GM10266 (cell line): ENCODE measurements around the gene SLC8A1.

ENCODE experiments used
- DNase-seq: peaks from one replicate; pipeline ENCODE4 v3.0.0; 2012; ENCODE audit errors: extremely low spot score
- TF ChIP-seq, protein P1 (sequence below): IDR thresholded peaks from 2 replicates; pipeline ENCODE4 v1.5.1; 2012; ENCODE audit warnings: mild to moderate bottlenecking, low read depth; ENCODE audit not compliant: control insufficient read depth, insufficient read depth; ENCODE audit errors: missing control alignments

Gene SLC8A1

DNA sequence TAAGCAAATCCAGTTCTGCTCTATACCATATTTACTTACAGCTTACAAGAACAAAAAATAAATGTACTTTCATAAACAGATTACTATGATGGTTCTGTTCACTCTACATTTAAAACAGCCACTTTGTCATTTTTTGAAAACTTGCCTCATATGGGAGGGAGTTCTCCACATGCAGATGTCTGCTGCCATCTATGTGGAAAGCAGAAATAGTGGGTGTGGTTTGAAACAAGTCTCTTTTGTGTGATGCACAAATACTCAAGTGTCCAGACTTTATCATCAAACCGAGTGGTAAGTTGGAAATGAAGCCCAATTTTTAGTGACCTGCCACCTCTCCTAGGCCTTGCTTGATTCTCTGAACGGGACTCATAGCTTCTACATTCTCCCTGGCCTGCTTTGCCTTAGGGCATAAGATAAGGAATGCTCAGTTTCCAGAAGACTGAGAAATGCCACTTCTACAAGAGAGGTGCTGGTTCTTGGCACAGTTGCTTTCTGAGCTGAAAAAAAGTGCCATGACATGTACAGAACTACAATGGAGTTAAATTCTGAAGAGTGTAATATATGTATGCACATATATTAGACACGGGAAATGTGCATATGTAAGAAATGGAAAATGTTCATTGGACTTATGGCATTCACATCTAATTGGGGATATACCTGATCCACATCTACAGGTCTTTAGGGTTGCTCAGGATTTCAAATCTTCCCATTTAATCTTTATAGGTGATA is 221.0 kb downstream of the SLC8A1 start:
- DNase-seq: no peak
- TF ChIP-seq, protein P1, sequence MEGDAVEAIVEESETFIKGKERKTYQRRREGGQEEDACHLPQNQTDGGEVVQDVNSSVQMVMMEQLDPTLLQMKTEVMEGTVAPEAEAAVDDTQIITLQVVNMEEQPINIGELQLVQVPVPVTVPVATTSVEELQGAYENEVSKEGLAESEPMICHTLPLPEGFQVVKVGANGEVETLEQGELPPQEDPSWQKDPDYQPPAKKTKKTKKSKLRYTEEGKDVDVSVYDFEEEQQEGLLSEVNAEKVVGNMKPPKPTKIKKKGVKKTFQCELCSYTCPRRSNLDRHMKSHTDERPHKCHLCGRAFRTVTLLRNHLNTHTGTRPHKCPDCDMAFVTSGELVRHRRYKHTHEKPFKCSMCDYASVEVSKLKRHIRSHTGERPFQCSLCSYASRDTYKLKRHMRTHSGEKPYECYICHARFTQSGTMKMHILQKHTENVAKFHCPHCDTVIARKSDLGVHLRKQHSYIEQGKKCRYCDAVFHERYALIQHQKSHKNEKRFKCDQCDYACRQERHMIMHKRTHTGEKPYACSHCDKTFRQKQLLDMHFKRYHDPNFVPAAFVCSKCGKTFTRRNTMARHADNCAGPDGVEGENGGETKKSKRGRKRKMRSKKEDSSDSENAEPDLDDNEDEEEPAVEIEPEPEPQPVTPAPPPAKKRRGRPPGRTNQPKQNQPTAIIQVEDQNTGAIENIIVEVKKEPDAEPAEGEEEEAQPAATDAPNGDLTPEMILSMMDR: no peak

DNA sequence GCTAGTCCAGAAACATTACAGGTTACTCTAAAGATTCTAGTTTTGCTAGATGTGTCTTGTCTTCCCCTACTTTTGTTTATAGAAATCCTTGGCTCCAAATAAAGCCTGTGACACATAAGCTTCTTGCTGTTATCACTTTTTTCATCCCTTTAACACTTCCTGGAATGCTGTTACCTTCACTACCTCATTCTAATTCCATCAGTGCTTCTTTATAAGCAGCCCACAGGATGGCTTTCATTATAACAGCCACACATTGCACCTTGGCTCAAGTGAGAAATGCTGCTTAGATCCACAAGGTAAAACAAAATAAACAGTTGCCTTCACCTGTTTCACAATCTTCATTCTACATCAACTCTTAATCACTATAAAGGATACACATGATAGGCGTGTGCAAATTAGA is 221.7 kb downstream of the SLC8A1 start:
- TF ChIP-seq, protein P1: no peak
- DNase-seq: no peak

GRCh38 chr2:40228310-40228709 is 223.6 kb downstream of the SLC8A1 start:
- no peak for DNase-seq
- TF ChIP-seq, protein P1: no peak

- DNase-seq: no peak
- TF ChIP-seq, protein P1: no peak
Observed at GRCh38 chr2:40227210-40227609, 224.7 kb downstream of the SLC8A1 start.

- TF ChIP-seq, protein P1: no peak
- no peak for DNase-seq
Observed at GRCh38 chr2:40226637-40227036, 225.3 kb downstream of the SLC8A1 start.

- TF ChIP-seq, protein P1: no peak
- DNase-seq: no peak
Observed at GRCh38 chr2:40225670-40226210, 226.2 kb downstream of the SLC8A1 start.

DNA sequence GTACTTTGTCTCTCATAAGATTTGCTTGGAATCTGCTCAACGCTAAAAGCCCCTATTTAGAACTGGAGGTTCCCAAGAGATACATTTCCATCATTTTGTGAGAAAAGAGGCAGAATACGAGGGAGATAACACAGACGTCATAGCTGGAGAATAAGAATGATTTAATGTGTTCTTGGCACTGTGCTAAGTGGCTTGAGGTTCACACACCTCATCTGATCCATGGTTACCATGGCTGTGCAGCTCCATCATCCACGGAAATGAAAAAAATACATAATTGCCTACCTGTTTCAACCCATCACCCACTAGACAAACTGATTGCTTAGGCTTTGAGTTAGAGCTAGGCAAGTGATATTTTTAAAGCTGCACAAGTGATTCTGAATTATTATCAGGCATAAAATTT is 227.6 kb downstream of the SLC8A1 start:
- no peak for DNase-seq

More for the DNA sequence above, 227.6 kb downstream of the SLC8A1 start:
- TF ChIP-seq, protein P1: no peak
